Activated CD4-positive, alpha-beta T cell treated with anti-CD3 and anti-CD28 coated beads, Interleukin-2, amount 10 ng/mL, durations not matched to agents 7 days and 5 days (primary cell): ENCODE results near the gene SFPQ. TPM values are rescaled to one million over a fixed set of nuclear protein-coding genes. Genes with fewer than 3 reads are reported as not detected.
A peak's percentile ranks its signal among the peaks of the same experiment; 100 is the strongest.
"Not testable (repeated sequence)": the region's sequence is repeated elsewhere in the genome, so short reads cannot be mapped to it uniquely, and the experiment has no call there.

Experiments used
- CTCF ChIA-PET: fragments of 350-600 bp; sonication (Branson Sonifier 250); formaldehyde crosslinking; loops from one replicate; lab custom pipeline; 2021; ENCODE audit warnings: antibody characterized with exemption; lab: Charles Lee
- POLR2A ChIA-PET: fragments of 350-600 bp; sonication (Branson Sonifier 250); formaldehyde crosslinking; loops from one replicate; lab custom pipeline; 2021; ENCODE audit warnings: antibody characterized with exemption; lab: Charles Lee
- DNase-seq: peaks from one replicate; pipeline ENCODE4 v3.0.0-alpha.2; 2020
- H3K27ac Mint-ChIP-seq: one replicate; pipeline ENCODE4 v1.8.0; 2021; ENCODE audit warnings: mild to moderate bottlenecking, moderate library complexity, mixed read lengths
- H3K27me3 Mint-ChIP-seq: one replicate; pipeline ENCODE4 v1.8.0; 2021; ENCODE audit warnings: mixed read lengths
- H3K36me3 Mint-ChIP-seq: one replicate; pipeline ENCODE4 v1.8.0; 2021; ENCODE audit warnings: low read depth, mixed read lengths
- H3K4me1 Mint-ChIP-seq: one replicate; pipeline ENCODE4 v1.8.0; 2021; ENCODE audit warnings: mixed read lengths
- H3K4me3 Mint-ChIP-seq: one replicate; pipeline ENCODE4 v1.8.0; 2021; ENCODE audit warnings: mild to moderate bottlenecking, moderate library complexity, mixed read lengths
- H3K9me3 Mint-ChIP-seq: one replicate; pipeline ENCODE4 v1.8.0; 2021; ENCODE audit warnings: mixed read lengths
- total RNA-seq, 2 experiments: library from RNA; stranded (reverse); gene quantifications; one replicate each; pipeline ENCODE4 v1.2.3, GENCODE V29; 2021

The SFPQ gene
- total RNA-seq, result 100 to 1,000 TPM; 375 to 397 TPM

DNA sequence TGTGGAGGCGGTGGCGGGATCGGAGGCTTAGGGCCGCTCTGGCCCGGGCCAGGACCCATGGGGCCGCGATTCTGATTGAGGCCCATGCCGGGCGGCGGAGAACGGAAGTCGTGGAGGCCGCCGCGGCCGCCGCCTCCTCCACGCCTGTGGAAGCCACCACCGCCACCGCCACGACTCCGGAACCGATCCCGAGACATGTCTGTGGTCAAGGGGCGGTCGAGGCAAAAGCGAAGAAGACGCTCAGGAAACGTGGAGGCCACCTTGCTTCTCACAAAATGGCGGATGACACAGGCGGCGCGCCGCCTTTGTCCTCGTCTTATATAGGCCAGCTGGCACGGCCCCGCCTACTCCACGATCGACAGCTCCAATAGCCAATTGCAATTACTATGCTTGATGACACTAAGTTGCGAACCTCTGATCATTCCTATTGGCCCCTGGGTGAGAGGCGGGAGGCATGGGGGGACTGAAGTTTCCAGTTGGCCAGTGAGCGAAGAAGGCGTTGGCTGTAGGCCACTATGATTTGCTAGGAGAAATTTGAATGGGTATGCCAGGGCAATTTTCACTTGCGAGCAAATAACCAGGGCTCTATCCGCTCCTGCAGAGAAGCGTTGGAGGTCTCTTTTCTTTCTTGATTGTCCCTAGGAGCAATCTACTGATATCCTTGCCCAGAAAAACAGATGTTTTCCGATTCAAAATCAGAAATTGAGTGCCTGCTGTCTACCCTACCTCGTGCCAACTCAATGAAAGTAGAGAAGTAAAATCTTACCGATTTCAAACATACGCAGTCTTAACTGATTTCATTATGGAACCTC, at the start of gene SFPQ:
Gene SFPQ (minus strand): TSS at position 293 of the 812 bp plus-strand sequence. CDS start 96 bp downstream, at position 197.
- Mint-ChIP-seq H3K4me1 (peaks cover 43% of the 10 kb centered on the region), H3K36me3 (peaks cover 42% of the 10 kb centered on the region), H3K4me3 (peak within 1 kb of the TSS; percentile 92), H3K27ac (peak within 1 kb of the TSS; percentile 100), H3K27me3 (no peaks in the 10 kb centered on the region), H3K9me3 (no peaks in the 10 kb centered on the region)
- POLR2A ChIA-PET, result interaction anchor here (0.7 to 0.8 kb wide), 3 partner anchors 47 to 323 kb away, joined by 4 to 5 read pairs (median 5); partner anchors contain the start of gene ZMYM6
- DNase-seq, result peak; percentile 97
- CTCF ChIA-PET, result no interaction called here

GRCh38 chr1:35236772-35237171, 43.8 kb upstream of the SFPQ start:
- H3K9me3 Mint-ChIP-seq, CTCF ChIA-PET, H3K4me1 Mint-ChIP-seq, POLR2A ChIA-PET, DNase-seq, H3K27me3 Mint-ChIP-seq, H3K36me3 Mint-ChIP-seq, H3K27ac Mint-ChIP-seq, H3K4me3 Mint-ChIP-seq: not testable (repeated sequence)

DNA sequence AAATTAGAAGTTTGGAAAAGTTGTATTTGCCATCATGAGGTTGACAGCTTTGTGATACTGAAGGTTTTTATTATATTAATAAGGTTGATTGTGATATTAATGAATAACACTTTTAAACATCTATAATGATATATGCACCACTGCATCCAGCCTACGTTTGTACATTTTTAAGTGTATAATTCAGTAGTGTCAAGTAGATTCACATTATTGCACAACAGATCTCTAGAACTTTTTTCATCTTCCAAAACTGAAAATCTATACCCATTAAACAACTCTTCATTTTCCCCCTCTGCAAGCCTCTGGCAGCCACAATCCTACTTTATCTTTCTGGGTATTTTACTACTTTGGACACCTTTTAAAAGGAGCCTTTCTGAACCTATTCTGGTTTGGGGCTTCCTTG, 38.3 kb upstream of the SFPQ start:
- Mint-ChIP-seq H3K27ac (no peak overlapping the region), H3K9me3 (peaks cover 1% of the 10 kb centered on the region), H3K27me3 (no peaks in the 10 kb centered on the region), H3K4me3 (no peak overlapping the region), H3K36me3 (no peaks in the 10 kb centered on the region), H3K4me1 (peaks cover 9% of the 10 kb centered on the region)
- no peak for DNase-seq
- ChIA-PET POLR2A (no interaction called here), CTCF (interaction anchor here (0.6 to 0.9 kb wide), 2 partner anchors 70 to 679 kb away, joined by 3 read pairs; no protein-coding TSS in a partner anchor)

DNA sequence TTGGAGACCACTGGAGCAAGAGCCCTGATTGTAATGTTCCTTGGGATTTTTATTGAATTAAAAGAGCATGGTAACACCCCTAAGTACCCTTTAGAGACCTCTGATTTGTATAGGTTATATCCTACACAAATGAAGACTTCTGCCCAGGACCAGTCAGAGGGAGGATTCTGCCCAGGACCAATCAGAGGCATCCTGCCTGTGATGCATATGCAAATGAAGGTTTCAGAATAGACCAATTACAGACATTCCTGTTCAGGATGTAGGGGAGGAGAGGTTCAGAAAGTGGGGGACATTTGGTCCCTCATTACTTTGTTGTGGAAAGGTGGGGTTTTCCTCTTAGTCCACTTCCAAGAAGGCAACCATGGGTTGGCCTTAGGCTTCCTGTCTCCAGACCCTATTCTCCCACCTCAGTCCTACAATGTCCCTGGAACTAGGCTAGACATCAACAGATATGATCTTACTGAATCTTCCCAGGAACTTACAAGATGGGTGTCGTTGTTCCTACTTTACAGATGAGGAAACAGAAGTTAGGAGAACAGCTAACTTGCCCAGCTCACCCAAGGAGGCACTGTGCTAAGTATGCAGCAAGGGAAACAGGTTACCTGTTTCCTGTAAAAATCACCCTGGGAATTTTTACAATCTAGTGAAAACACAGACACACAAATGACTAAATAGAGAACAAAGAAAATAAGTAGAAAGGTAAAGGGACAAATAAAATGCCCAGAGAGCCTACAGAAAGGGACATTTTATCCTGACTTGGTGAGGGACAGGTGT, 36.8 kb upstream of the SFPQ start:
- Mint-ChIP-seq H3K4me1 (peaks cover 9% of the 10 kb centered on the region), H3K27me3 (no peaks in the 10 kb centered on the region), H3K27ac (no peak overlapping the region), H3K9me3 (peaks cover 1% of the 10 kb centered on the region), H3K36me3 (no peaks in the 10 kb centered on the region), H3K4me3 (no peak overlapping the region)
- no peak for DNase-seq
- POLR2A ChIA-PET, result no interaction called here
- CTCF ChIA-PET, result no interaction called here

GRCh38 chr1:35226546-35226945, 33.6 kb upstream of the SFPQ start:
- H3K36me3 Mint-ChIP-seq, result no peaks in the 10 kb centered on the region
- no peak overlapping the region for H3K27ac Mint-ChIP-seq
- CTCF ChIA-PET, result no interaction called here
- H3K9me3 Mint-ChIP-seq, result peaks cover 1% of the 10 kb centered on the region
- peaks cover 9% of the 10 kb centered on the region for H3K4me1 Mint-ChIP-seq
- no peak for DNase-seq
- H3K4me3 Mint-ChIP-seq, result no peak overlapping the region
- H3K27me3 Mint-ChIP-seq, result no peaks in the 10 kb centered on the region
- POLR2A ChIA-PET, result interaction anchor here (0.7 kb wide), 1 partner anchor 19 kb away, joined by 4 read pairs; no protein-coding TSS in a partner anchor

GRCh38 chr1:35223084-35223630, 30.2 kb upstream of the SFPQ start:
- H3K36me3 Mint-ChIP-seq, result no peaks in the 10 kb centered on the region
- POLR2A ChIA-PET, result interaction anchor here (0.6 kb wide), 2 partner anchors 28 to 40 kb away, joined by 3 to 6 read pairs; no protein-coding TSS in a partner anchor
- no peaks in the 10 kb centered on the region for H3K27me3 Mint-ChIP-seq
- H3K4me1 Mint-ChIP-seq, result no peaks in the 10 kb centered on the region
- H3K9me3 Mint-ChIP-seq, result no peaks in the 10 kb centered on the region
- no peak for DNase-seq
- no peak overlapping the region for H3K27ac Mint-ChIP-seq
- CTCF ChIA-PET, result interaction anchor here (0.6 kb wide), 3 partner anchors 153 to 620 kb away, joined by 3 to 5 read pairs (median 4); no protein-coding TSS in a partner anchor
- no peak overlapping the region for H3K4me3 Mint-ChIP-seq

DNA sequence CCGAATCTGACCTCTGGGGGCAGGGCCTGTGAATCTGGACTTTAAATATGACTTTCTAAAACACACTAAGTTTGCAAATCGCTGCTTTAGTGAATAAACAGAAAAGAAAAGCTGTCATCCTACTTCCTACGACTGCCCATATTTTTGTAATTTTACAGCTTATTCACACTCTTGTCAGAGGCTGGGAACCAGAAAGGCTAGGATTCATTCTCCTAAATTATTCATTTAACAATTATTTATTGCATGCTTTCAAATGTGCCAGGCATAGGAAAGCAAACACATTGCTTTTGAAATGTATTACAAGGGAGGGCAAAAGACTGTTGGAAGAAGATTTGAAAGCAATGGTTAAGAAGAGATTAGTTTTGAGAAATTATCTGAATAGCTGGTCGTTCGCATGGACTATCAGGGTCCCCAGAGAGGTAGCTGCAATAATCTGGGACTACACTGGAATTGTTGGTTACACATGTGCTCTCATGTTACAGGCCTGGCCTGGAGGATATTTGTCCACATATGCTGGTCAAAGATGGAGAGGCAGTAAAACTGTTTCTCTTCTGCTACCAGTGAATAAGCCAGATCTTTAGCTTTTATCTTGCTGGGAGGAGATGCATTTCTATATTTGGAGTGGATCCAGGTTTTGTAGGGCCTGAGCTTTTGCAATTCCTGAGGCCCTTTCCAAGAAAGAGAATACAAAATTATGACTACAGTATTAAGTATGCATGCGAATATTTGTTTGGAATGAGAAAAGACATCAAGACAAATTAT, 29.6 kb upstream of the SFPQ start:
- H3K27me3 Mint-ChIP-seq, result no peaks in the 10 kb centered on the region
- POLR2A ChIA-PET, result interaction anchor here (0.6 kb wide), 2 partner anchors 27 to 39 kb away, joined by 3 to 6 read pairs; no protein-coding TSS in a partner anchor
- H3K4me3 Mint-ChIP-seq, result no peak overlapping the region
- CTCF ChIA-PET, result interaction anchor here (0.6 to 1.1 kb wide), 3 partner anchors 17 to 619 kb away, joined by 3 to 5 read pairs (median 3); no protein-coding TSS in a partner anchor
- no peak for DNase-seq
- no peaks in the 10 kb centered on the region for H3K9me3 Mint-ChIP-seq
- no peaks in the 10 kb centered on the region for H3K4me1 Mint-ChIP-seq
- no peak overlapping the region for H3K27ac Mint-ChIP-seq
- no peaks in the 10 kb centered on the region for H3K36me3 Mint-ChIP-seq

DNA sequence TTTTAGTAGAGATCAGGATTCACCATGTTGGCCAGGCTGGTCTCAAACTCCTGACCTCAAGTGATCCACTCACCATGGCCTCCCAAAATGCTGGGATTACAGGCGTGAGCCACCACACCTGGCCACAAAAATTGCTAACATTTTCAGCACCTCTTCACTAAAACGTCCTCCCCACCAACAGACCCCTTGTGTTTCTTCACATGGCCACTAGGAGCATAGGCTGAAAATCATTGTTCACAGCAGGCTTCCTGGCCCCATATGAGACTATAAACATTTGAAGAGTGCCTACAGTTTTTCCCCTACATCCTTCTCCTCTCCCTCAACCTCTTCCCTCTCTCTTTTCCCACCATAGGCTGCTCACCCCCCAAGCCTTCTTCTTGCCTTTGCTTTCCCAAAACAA, 28.0 kb upstream of the SFPQ start:
- Mint-ChIP-seq H3K4me1 (no peaks in the 10 kb centered on the region), H3K27me3 (no peaks in the 10 kb centered on the region), H3K27ac (no peak overlapping the region), H3K36me3 (no peaks in the 10 kb centered on the region), H3K4me3 (no peak overlapping the region), H3K9me3 (no peaks in the 10 kb centered on the region)
- POLR2A ChIA-PET, result no interaction called here
- CTCF ChIA-PET, result no interaction called here
- peak; percentile 36 for DNase-seq

DNA sequence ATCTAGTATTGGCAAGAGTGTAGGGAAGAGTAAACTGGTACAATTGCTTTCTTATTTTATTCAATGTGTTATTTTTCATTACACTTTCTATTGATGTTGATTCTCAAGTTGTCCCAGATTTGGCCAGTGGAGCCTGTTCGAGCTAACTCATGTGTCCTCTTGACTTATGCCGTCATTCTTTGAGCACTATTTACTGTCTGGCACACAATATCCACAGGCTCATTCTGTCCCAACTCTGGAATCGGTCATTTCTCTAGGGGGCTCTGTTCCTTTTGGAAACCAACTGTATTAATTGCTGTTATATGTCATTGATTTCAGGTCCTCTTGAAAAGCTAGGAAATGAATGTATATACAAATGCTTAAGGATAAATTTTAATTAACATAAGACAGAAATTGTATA, 22.4 kb upstream of the SFPQ start:
- Mint-ChIP-seq H3K27me3 (no peaks in the 10 kb centered on the region), H3K36me3 (no peaks in the 10 kb centered on the region), H3K4me1 (no peaks in the 10 kb centered on the region), H3K4me3 (no peak overlapping the region), H3K27ac (no peak overlapping the region), H3K9me3 (no peaks in the 10 kb centered on the region)
- ChIA-PET POLR2A (no interaction called here), CTCF (interaction anchor here (0.6 kb wide), 4 partner anchors 30 to 973 kb away, joined by 3 read pairs; no protein-coding TSS in a partner anchor)
- no peak for DNase-seq

GRCh38 chr1:35211120-35211414, 18.1 kb upstream of the SFPQ start:
- POLR2A ChIA-PET, result interaction anchor here (0.6 kb wide), 1 partner anchor 149 kb away, joined by 3 read pairs; no protein-coding TSS in a partner anchor
- no peaks in the 10 kb centered on the region for H3K36me3 Mint-ChIP-seq
- no peak overlapping the region for H3K27ac Mint-ChIP-seq
- CTCF ChIA-PET, result interaction anchor here (0.7 to 1.0 kb wide), 2 partner anchors 41 to 170 kb away, joined by 3 to 5 read pairs; no protein-coding TSS in a partner anchor
- no peak overlapping the region for H3K4me3 Mint-ChIP-seq
- no peaks in the 10 kb centered on the region for H3K4me1 Mint-ChIP-seq
- H3K27me3 Mint-ChIP-seq, result no peaks in the 10 kb centered on the region
- DNase-seq, result no peak
- no peaks in the 10 kb centered on the region for H3K9me3 Mint-ChIP-seq

GRCh38 chr1:35210321-35211119, 17.6 kb upstream of the SFPQ start:
- no peak for DNase-seq
- H3K4me3 Mint-ChIP-seq, result no peak overlapping the region
- H3K27ac Mint-ChIP-seq, result no peak overlapping the region
- POLR2A ChIA-PET, result no interaction called here
- CTCF ChIA-PET, result interaction anchor here (1.0 kb wide), 1 partner anchor 170 kb away, joined by 5 read pairs; no protein-coding TSS in a partner anchor
- no peaks in the 10 kb centered on the region for H3K27me3 Mint-ChIP-seq
- H3K36me3 Mint-ChIP-seq, result no peaks in the 10 kb centered on the region
- no peaks in the 10 kb centered on the region for H3K4me1 Mint-ChIP-seq
- no peaks in the 10 kb centered on the region for H3K9me3 Mint-ChIP-seq
